Neural progenitor cell (in vitro differentiated cells): ENCODE measurements around the gene PLA2G4B. TPM values are rescaled to one million over a fixed set of nuclear protein-coding genes. Genes with fewer than 3 reads are reported as not detected.

Experiments
- DNase-seq: peaks from one replicate; pipeline ENCODE4 v3.0.0-alpha.2; 2016; ENCODE audit warnings: low spot score
- H2AFZ ChIP-seq: fragments of 200-600 bp; sonication (generic); replicated peaks from 2 replicates; pipeline ENCODE4 v1.6.1; 2016; ENCODE audit warnings: antibody characterized with exemption
- H3F3A ChIP-seq: fragments of 200-600 bp; sonication (generic); 2 replicates; pipeline ENCODE4 v1.6.1; 2016; ENCODE audit warnings: antibody characterized with exemption, low read depth
- H3K27ac ChIP-seq: fragments of 200-600 bp; sonication (generic); 2 replicates; pipeline ENCODE4 v1.5.1; 2016; ENCODE audit warnings: mild to moderate bottlenecking
- H3K27me3 ChIP-seq: fragments of 200-600 bp; sonication (generic); 2 replicates; pipeline ENCODE4 v1.6.1; 2016; ENCODE audit warnings: mild to moderate bottlenecking, moderate library complexity
- H3K36me3 ChIP-seq: fragments of 200-600 bp; sonication (generic); 2 replicates; pipeline ENCODE4 v1.5.1; 2016
- H3K4me1 ChIP-seq: fragments of 200-600 bp; sonication (generic); 2 replicates; pipeline ENCODE4 v1.6.1; 2016; ENCODE audit warnings: mixed run types
- H3K4me2 ChIP-seq: fragments of 200-600 bp; sonication (generic); 2 replicates; pipeline ENCODE4 v1.6.1; 2016
- H3K4me3 ChIP-seq: fragments of 200-600 bp; sonication (generic); 2 replicates; pipeline ENCODE4 v1.5.1; 2016
- H3K79me2 ChIP-seq: fragments of 200-600 bp; sonication (generic); 2 replicates; pipeline ENCODE4 v1.6.1; 2016; ENCODE audit warnings: low read depth
- H3K9ac ChIP-seq: fragments of 200-600 bp; sonication (generic); 2 replicates; pipeline ENCODE4 v1.6.1; 2016
- H3K9me3 ChIP-seq: fragments of 200-600 bp; sonication (generic); 2 replicates; pipeline ENCODE4 v1.5.1; 2016; ENCODE audit warnings: low read depth
- H4K20me1 ChIP-seq: fragments of 200-600 bp; sonication (generic); 2 replicates; pipeline ENCODE4 v1.6.1; 2016; ENCODE audit warnings: low read depth
- H3K27ac Mint-ChIP-seq: 3 replicates; pipeline ENCODE4 v1.8.0; 2021; ENCODE audit warnings: mixed read lengths
- H3K27me3 Mint-ChIP-seq: 2 replicates; pipeline ENCODE4 v1.8.0; 2022; ENCODE audit warnings: low read depth, mild to moderate bottlenecking, inconsistent platforms, moderate library complexity, mixed read lengths; ENCODE audit not compliant: insufficient read depth
- H3K36me3 Mint-ChIP-seq: 3 replicates; pipeline ENCODE4 v1.8.0; 2021; ENCODE audit warnings: mixed read lengths
- H3K4me1 Mint-ChIP-seq: 3 replicates; pipeline ENCODE4 v1.8.0; 2021; ENCODE audit warnings: mixed read lengths
- H3K4me3 Mint-ChIP-seq: 3 replicates; pipeline ENCODE4 v1.8.0; 2021; ENCODE audit warnings: mild to moderate bottlenecking, moderate library complexity, mixed read lengths
- H3K9me3 Mint-ChIP-seq: 3 replicates; pipeline ENCODE4 v1.8.0; 2020; ENCODE audit warnings: mixed read lengths
- CTCF ChIP-seq: fragments of 200-600 bp; sonication (generic); IDR thresholded peaks from 2 replicates; pipeline ENCODE4 v1.5.1; 2017; ENCODE audit warnings: antibody characterized with exemption, mild to moderate bottlenecking
- EZH2 ChIP-seq: fragments of 200-600 bp; sonication (generic); IDR thresholded peaks from 2 replicates; pipeline ENCODE4 v1.6.1; 2017; ENCODE audit warnings: antibody characterized with exemption, mild to moderate bottlenecking, moderate library complexity
- EZH2phosphoT487 ChIP-seq: fragments of 200-600 bp; sonication (generic); IDR thresholded peaks from 2 replicates; pipeline ENCODE4 v1.6.1; 2017; ENCODE audit warnings: antibody characterized with exemption
- total RNA-seq: library from RNA; depleted of rRNA; stranded (reverse); fragments of >200 nt; gene quantifications from 2 replicates; pipeline ENCODE4 v1.2.3, GENCODE V29; 2015; ENCODE audit warnings: low replicate concordance

PLA2G4B gene
- total RNA-seq, 1 donor from 2014 or later, result 2.0 TPM

GRCh38 chr15:41887893-41888292, 49.2 kb downstream of the PLA2G4B start:
- no peaks in the 10 kb centered on the region for H3K36me3 ChIP-seq
- H3K4me2 ChIP-seq, result no peak overlapping the region
- H3K9ac ChIP-seq, result no peak overlapping the region
- H3K4me1 ChIP-seq, result peaks cover 26% of the 10 kb centered on the region
- H3F3A ChIP-seq, result peaks cover 12% of the 10 kb centered on the region
- no peaks in the 10 kb centered on the region for H3K79me2 ChIP-seq
- Mint-ChIP-seq H3K9me3 (no peaks in the 10 kb centered on the region), H3K27me3 (peaks cover 8% of the 10 kb centered on the region), H3K4me1 (peaks cover 20% of the 10 kb centered on the region), H3K27ac (no peak overlapping the region), H3K4me3 (no peak overlapping the region), H3K36me3 (no peaks in the 10 kb centered on the region)
- H3K27ac ChIP-seq, result no peak overlapping the region
- H3K4me3 ChIP-seq, result no peak overlapping the region
- TF ChIP-seq EZH2 (no peak), EZH2phosphoT487 (no peak), CTCF (no peak)
- no peak for DNase-seq
- H3K27me3 ChIP-seq, result peaks cover 18% of the 10 kb centered on the region
- no peaks in the 10 kb centered on the region for H3K9me3 ChIP-seq
- H2AFZ ChIP-seq, result no peak overlapping the region
- H4K20me1 ChIP-seq, result no peaks in the 10 kb centered on the region

GRCh38 chr15:41888662-41889253, 50.1 kb downstream of the PLA2G4B start:
- no peaks in the 10 kb centered on the region for H3K9me3 Mint-ChIP-seq
- no peak overlapping the region for H3K4me3 Mint-ChIP-seq
- Histone ChIP-seq H3K9ac (no peak overlapping the region), H3K9me3 (no peaks in the 10 kb centered on the region), H3K4me1 (peaks cover 26% of the 10 kb centered on the region), H3F3A (peaks cover 12% of the 10 kb centered on the region), H3K4me2 (no peak overlapping the region), H3K27me3 (peaks cover 10% of the 10 kb centered on the region), H3K79me2 (no peaks in the 10 kb centered on the region), H2AFZ (no peak overlapping the region), H3K27ac (no peak overlapping the region), H3K36me3 (no peaks in the 10 kb centered on the region), H4K20me1 (no peaks in the 10 kb centered on the region), H3K4me3 (no peak overlapping the region)
- no peak for DNase-seq
- TF ChIP-seq CTCF (no peak), EZH2 (no peak), EZH2phosphoT487 (no peak)
- peaks cover 18% of the 10 kb centered on the region for H3K4me1 Mint-ChIP-seq
- H3K27me3 Mint-ChIP-seq, result peaks cover 4% of the 10 kb centered on the region
- peak overlapping the region; percentile 29 for H3K27ac Mint-ChIP-seq
- H3K36me3 Mint-ChIP-seq, result no peaks in the 10 kb centered on the region

GRCh38 chr15:41890050-41890690, 51.5 kb downstream of the PLA2G4B start:
- no peaks in the 10 kb centered on the region for H4K20me1 ChIP-seq
- Mint-ChIP-seq H3K27me3 (peaks cover 6% of the 10 kb centered on the region), H3K36me3 (no peaks in the 10 kb centered on the region), H3K27ac (no peak overlapping the region), H3K4me1 (peaks cover 20% of the 10 kb centered on the region), H3K9me3 (no peaks in the 10 kb centered on the region), H3K4me3 (no peak overlapping the region)
- no peak overlapping the region for H3K9ac ChIP-seq
- TF ChIP-seq EZH2phosphoT487, result no peak
- TF ChIP-seq EZH2, result no peak
- no peak for TF ChIP-seq CTCF
- H3K4me1 ChIP-seq, result peaks cover 26% of the 10 kb centered on the region
- H3K27ac ChIP-seq, result no peak overlapping the region
- DNase-seq, result no peak
- H3K79me2 ChIP-seq, result no peaks in the 10 kb centered on the region
- H3K4me3 ChIP-seq, result no peak overlapping the region
- peaks cover 12% of the 10 kb centered on the region for H3F3A ChIP-seq
- H2AFZ ChIP-seq, result no peak overlapping the region
- H3K27me3 ChIP-seq, result no peaks in the 10 kb centered on the region
- H3K36me3 ChIP-seq, result no peaks in the 10 kb centered on the region
- H3K4me2 ChIP-seq, result no peak overlapping the region
- no peaks in the 10 kb centered on the region for H3K9me3 ChIP-seq
